Endothelial cell of umbilical vein (primary cell): Measurements from ENCODE around the gene SEMA7A. TPM values are rescaled to one million over a fixed set of nuclear protein-coding genes. Genes with fewer than 3 reads are reported as not detected.

Experiments
- BruUV-seq: library from RNA; stranded (reverse); fragments of 400-500 nt; replicated peaks from 2 replicates; lab custom pipeline; 2021; lab: Mats Ljungman, UMichigan
- CTCF ChIA-PET: fragments of 300-600, 350-600 bp; sonication (Branson Sonifier 250); formaldehyde crosslinking; loops from one replicate; lab custom pipeline; 2021; ENCODE audit warnings: antibody characterized with exemption, inconsistent platforms; lab: Charles Lee
- POLR2A ChIA-PET: fragments of 300-600, 350-600 bp; sonication (Branson Sonifier 250); formaldehyde crosslinking; loops from one replicate; lab custom pipeline; 2021; ENCODE audit warnings: antibody characterized with exemption, inconsistent platforms; lab: Charles Lee
- DNase-seq: peaks from one replicate; pipeline ENCODE4 v3.0.0-alpha.2; 2011; ENCODE audit warnings: low read depth, low spot score
- FAIRE-seq: peaks from 2 replicates; lab custom pipeline; 2011; peaks lifted over from hg19 to GRCh38; lab: Jason Lieb, UNC
- H2AFZ ChIP-seq: 2 replicates; pipeline ENCODE4 v1.6.0; 2012; ENCODE audit warnings: low read depth, low read length, control low read depth, inconsistent platforms
- H3K27ac ChIP-seq: 2 replicates; pipeline ENCODE4 v1.5.1; 2011; ENCODE audit warnings: low read depth, mild to moderate bottlenecking, control low read depth, low read length, moderate library complexity; ENCODE audit not compliant: insufficient read depth
- H3K27me3 ChIP-seq, 2 experiments: 2 replicates each; pipeline versions ENCODE4 v1.6.0 to v1.6.1; 2011; ENCODE audit warnings: low read length in 2 of 2, mixed read lengths in 1 of 2; ENCODE audit not compliant: control insufficient read depth in 2 of 2, insufficient read depth in 2 of 2
- H3K36me3 ChIP-seq, 2 experiments: 2 replicates in 1 of 2; 3 replicates in 1 of 2; pipeline ENCODE4 v1.5.1; 2011; ENCODE audit warnings: low read length in 2 of 2, mild to moderate bottlenecking in 1 of 2, moderate library complexity in 1 of 2; ENCODE audit not compliant: control insufficient read depth in 2 of 2, insufficient read depth in 2 of 2; ENCODE audit errors: extremely low read depth in 1 of 2
- H3K4me1 ChIP-seq: 3 replicates; pipeline ENCODE4 v1.5.1; 2011; ENCODE audit warnings: mild to moderate bottlenecking, low read length; ENCODE audit not compliant: control insufficient read depth, insufficient read depth; ENCODE audit errors: extremely low read depth
- H3K4me2 ChIP-seq: 2 replicates; pipeline ENCODE4 v1.6.1; 2011; ENCODE audit warnings: low read length, control low read depth, mixed read lengths; ENCODE audit not compliant: insufficient read depth
- H3K4me3 ChIP-seq, 3 experiments: fragments of 200-600 bp in 1 of 3; sonication (generic), shearing (Covaris generic) in 1 of 3; replicated peaks in 1 of 3; 2 replicates each; pipeline ENCODE4 v1.5.1; 2011 to 2016; ENCODE audit warnings: control low read depth in 3 of 3, low read length in 3 of 3, mild to moderate bottlenecking in 2 of 3, inconsistent platforms in 1 of 3, low read depth in 1 of 3, moderate library complexity in 1 of 3; ENCODE audit not compliant: insufficient read depth in 1 of 3
- H3K79me2 ChIP-seq: 2 replicates; pipeline ENCODE4 v1.6.0; 2012; ENCODE audit warnings: low read length, inconsistent platforms; ENCODE audit not compliant: control insufficient read depth, insufficient read depth
- H3K9ac ChIP-seq: replicated peaks from 2 replicates; pipeline ENCODE3; 2011; ENCODE audit warnings: low read length, control low read depth; ENCODE audit not compliant: insufficient read depth; ENCODE audit errors: extremely low read depth
- H3K9me1 ChIP-seq: replicated peaks from 3 replicates; pipeline ENCODE4 v1.6.0; 2011; ENCODE audit warnings: mild to moderate bottlenecking, low read length; ENCODE audit not compliant: control insufficient read depth, insufficient read depth; ENCODE audit errors: extremely low read depth
- H3K9me3 ChIP-seq: replicated peaks from 2 replicates; pipeline ENCODE4 v1.5.1; 2012; ENCODE audit warnings: low read length, inconsistent platforms; ENCODE audit not compliant: control insufficient read depth, insufficient read depth
- H4K20me1 ChIP-seq: replicated peaks from 2 replicates; pipeline ENCODE3; 2011; ENCODE audit warnings: mild to moderate bottlenecking, low read length; ENCODE audit not compliant: control insufficient read depth, insufficient read depth; ENCODE audit errors: extremely low read depth
- EZH2 ChIP-seq: IDR thresholded peaks from 2 replicates; pipeline ENCODE4 v1.6.1; 2012; ENCODE audit warnings: borderline replicate concordance, low read depth, mild to moderate bottlenecking, moderate library complexity, low read length, inconsistent platforms; ENCODE audit not compliant: severe bottlenecking
- FOS ChIP-seq: IDR thresholded peaks from 2 replicates; pipeline ENCODE4 v1.6.1; 2011; ENCODE audit warnings: mild to moderate bottlenecking, low read length, moderate library complexity, borderline replicate concordance; ENCODE audit not compliant: insufficient read depth
- GATA2 ChIP-seq: IDR thresholded peaks from 2 replicates; pipeline ENCODE4 v1.7.0; 2011; ENCODE audit warnings: low read depth, mild to moderate bottlenecking, moderate library complexity, mixed read lengths, low read length; ENCODE audit not compliant: insufficient read length, insufficient read depth
- JUN ChIP-seq: IDR thresholded peaks from 2 replicates; pipeline ENCODE4 v1.6.1; 2011; ENCODE audit warnings: borderline replicate concordance, low read depth; ENCODE audit not compliant: insufficient read length, insufficient read depth
- MYC ChIP-seq: IDR thresholded peaks from one replicate; pipeline ENCODE4 v1.6.1; 2011; ENCODE audit warnings: mild to moderate bottlenecking, low read depth, low read length
- POLR2A ChIP-seq: IDR thresholded peaks from 2 replicates; pipeline ENCODE4 v1.6.1; 2012; ENCODE audit warnings: low read depth, mild to moderate bottlenecking, control low read depth, low read length
- POLR2AphosphoS5 ChIP-seq: IDR thresholded peaks from 2 replicates; pipeline ENCODE4 v1.6.1; 2012; ENCODE audit warnings: low read depth, mild to moderate bottlenecking, control low read depth, low read length, moderate library complexity; ENCODE audit not compliant: insufficient read depth
- dilution Hi-C: fragments of 300-500 bp; cut with MboI; formaldehyde crosslinking; loops from one replicate; pipeline ENCODE4 v1.15.0; 2019; ENCODE audit warnings: low sequenced_read_pairs; ENCODE audit not compliant: extremely low pct_ligation_motif_present
- intact Hi-C: fragments of 100-400 bp; cut with micrococcal nuclease; formaldehyde crosslinking; loops from one replicate; pipeline ENCODE4 v1.10.0; 2022
- polyA plus RNA-seq, 4 experiments: library from polyadenylated mRNA; depleted of rRNA in 3 of 4; stranded (reverse) in 3 of 4; unstranded in 1 of 4; fragments of >200 nt; gene quantifications; 2 replicates each; pipeline versions ENCODE4 v1.2.1 to v1.2.3, GENCODE V29; 2011 to 2012; ENCODE audit warnings: missing spikeins in 1 of 4
- total RNA-seq: library from RNA; stranded (reverse); gene quantifications from 2 replicates; pipeline ENCODE4 v1.2.3, GENCODE V29; 2021
- TF ChIP-seq, protein P1 (sequence below): IDR thresholded peaks from 2 replicates; pipeline ENCODE4 v1.6.1; 2011; ENCODE audit not compliant: insufficient read depth, insufficient read length
- TF ChIP-seq, protein P2 (sequence below), 2 donors: IDR thresholded peaks; 1 replicate in 1 of 2; 2 replicates in 1 of 2; pipeline ENCODE4 v1.5.1; 2011; ENCODE audit warnings: low read length in 2 of 2, mild to moderate bottlenecking in 2 of 2, moderate library complexity in 2 of 2, control low read depth in 1 of 2, inconsistent platforms in 1 of 2, low read depth in 1 of 2; ENCODE audit not compliant: insufficient read depth in 1 of 2; ENCODE audit errors: extremely low read depth in 1 of 2

Gene SEMA7A
- total and polyA plus RNA-seq, 2 donors (not counting 3 experiments of a cell fraction or from before 2014, with no cell fraction given): 1.7 to 2.0 TPM

DNA sequence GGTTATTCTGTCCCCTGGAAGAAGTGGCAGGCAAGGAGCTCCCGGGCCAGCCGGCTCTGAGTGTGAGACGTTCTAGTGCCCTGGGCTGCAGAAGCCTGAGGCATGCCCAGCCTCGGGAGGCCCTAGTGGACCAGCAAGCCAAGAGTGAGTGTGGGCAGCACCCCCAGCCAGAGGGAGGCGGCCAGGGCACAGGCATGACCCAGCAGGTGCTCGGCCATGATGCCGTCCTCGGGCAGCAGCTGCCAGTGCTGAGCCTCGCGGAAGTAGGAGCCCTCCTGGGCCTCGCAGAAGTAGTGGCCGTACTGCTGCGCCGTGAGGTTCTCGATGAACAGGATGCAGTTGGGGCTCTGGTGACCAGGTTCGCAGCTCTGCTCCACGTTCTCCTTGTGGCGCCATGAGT, 23.3 kb downstream of the SEMA7A start:
- DNase-seq (no peak), FAIRE-seq (no peak)
- H3K4me3 ChIP-seq: no peak overlapping the region
- intact Hi-C loops (no loop called here), dilution Hi-C loops (no loop called here)
- TF ChIP-seq EZH2 (no peak), MYC (no peak), POLR2A (no peak), GATA2 (no peak)
- TF ChIP-seq, protein P1, sequence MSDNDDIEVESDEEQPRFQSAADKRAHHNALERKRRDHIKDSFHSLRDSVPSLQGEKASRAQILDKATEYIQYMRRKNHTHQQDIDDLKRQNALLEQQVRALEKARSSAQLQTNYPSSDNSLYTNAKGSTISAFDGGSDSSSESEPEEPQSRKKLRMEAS: no peak
- H3K36me3 ChIP-seq: no peaks in the 10 kb centered on the region
- H2AFZ ChIP-seq: no peak overlapping the region
- POLR2A ChIA-PET: no interaction called here
- no peaks in the 10 kb centered on the region for H3K9me1 ChIP-seq
- H3K27ac ChIP-seq: no peak overlapping the region
- H3K9me3 ChIP-seq: no peaks in the 10 kb centered on the region
- CTCF ChIA-PET: interaction anchor here (1.0 kb wide), 1 partner anchor 38 kb away, joined by 3 read pairs; no protein-coding TSS in a partner anchor
- no peak overlapping the region for H3K9ac ChIP-seq
- H3K27me3 ChIP-seq: peaks cover 0 to 11% of the 10 kb centered on the region in 2 experiments
- no peaks in the 10 kb centered on the region for H3K79me2 ChIP-seq
- no TSS peak for BruUV-seq
- no peaks in the 10 kb centered on the region for H3K4me1 ChIP-seq
- H3K4me2 ChIP-seq: no peak overlapping the region
- H4K20me1 ChIP-seq: no peaks in the 10 kb centered on the region

DNA sequence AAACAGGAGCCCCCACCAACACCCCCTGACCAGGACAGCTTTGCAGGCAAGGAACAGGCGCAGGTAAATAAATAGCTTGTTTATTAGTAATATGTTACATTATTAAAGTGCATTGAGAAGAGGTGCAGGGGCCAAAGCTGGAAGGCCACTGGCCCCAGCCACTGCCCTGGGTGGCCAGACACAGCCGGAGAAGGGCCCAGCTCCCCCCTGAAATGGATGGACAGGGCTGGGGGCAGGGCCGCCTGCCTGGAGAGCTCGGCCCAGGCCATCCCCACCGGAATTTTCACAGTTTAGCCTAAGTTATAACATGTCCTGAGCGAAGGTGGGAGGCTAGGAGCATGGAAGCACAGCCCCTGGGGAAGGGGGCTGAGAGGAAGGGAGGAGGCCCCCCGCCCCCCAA, 24.5 kb downstream of the SEMA7A start:
- H4K20me1 ChIP-seq: no peaks in the 10 kb centered on the region
- peaks cover 0 to 11% of the 10 kb centered on the region in 2 experiments for H3K27me3 ChIP-seq
- TF ChIP-seq, protein P1: no peak
- no peak for TF ChIP-seq JUN
- TF ChIP-seq FOS: no peak
- TF ChIP-seq EZH2: no peak
- no peak for TF ChIP-seq POLR2AphosphoS5
- TF ChIP-seq MYC: no peak
- no peak for TF ChIP-seq POLR2A
- TF ChIP-seq, protein P2, sequence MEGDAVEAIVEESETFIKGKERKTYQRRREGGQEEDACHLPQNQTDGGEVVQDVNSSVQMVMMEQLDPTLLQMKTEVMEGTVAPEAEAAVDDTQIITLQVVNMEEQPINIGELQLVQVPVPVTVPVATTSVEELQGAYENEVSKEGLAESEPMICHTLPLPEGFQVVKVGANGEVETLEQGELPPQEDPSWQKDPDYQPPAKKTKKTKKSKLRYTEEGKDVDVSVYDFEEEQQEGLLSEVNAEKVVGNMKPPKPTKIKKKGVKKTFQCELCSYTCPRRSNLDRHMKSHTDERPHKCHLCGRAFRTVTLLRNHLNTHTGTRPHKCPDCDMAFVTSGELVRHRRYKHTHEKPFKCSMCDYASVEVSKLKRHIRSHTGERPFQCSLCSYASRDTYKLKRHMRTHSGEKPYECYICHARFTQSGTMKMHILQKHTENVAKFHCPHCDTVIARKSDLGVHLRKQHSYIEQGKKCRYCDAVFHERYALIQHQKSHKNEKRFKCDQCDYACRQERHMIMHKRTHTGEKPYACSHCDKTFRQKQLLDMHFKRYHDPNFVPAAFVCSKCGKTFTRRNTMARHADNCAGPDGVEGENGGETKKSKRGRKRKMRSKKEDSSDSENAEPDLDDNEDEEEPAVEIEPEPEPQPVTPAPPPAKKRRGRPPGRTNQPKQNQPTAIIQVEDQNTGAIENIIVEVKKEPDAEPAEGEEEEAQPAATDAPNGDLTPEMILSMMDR (IDR thresholded peaks at IDR 0.05; ENCODE audit: extremely low read depth in 1 of 2, insufficient read depth in 1 of 2, low read depth in 1 of 2, low read length in 2 of 2): no peak
- no peak for TF ChIP-seq GATA2
- DNase-seq: no peak
- H3K9ac ChIP-seq: no peak overlapping the region
- no peaks in the 10 kb centered on the region for H3K9me3 ChIP-seq
- H3K36me3 ChIP-seq: no peaks in the 10 kb centered on the region
- no peak overlapping the region for H3K4me3 ChIP-seq
- ChIA-PET CTCF (interaction anchor here (0.6 to 1.6 kb wide), 5 partner anchors 10 to 31 kb away, joined by 3 read pairs; no protein-coding TSS in a partner anchor), POLR2A (no interaction called here)
- dilution Hi-C loops: no loop called here
- no peak overlapping the region for H2AFZ ChIP-seq
- H3K79me2 ChIP-seq: no peaks in the 10 kb centered on the region
- H3K27ac ChIP-seq: no peak overlapping the region
- no peaks in the 10 kb centered on the region for H3K9me1 ChIP-seq
- intact Hi-C loops: no loop called here
- FAIRE-seq: no peak
- no TSS peak for BruUV-seq
- H3K4me1 ChIP-seq: no peaks in the 10 kb centered on the region
- H3K4me2 ChIP-seq: no peak overlapping the region
